Subcutaneous abdominal adipose tissue (tissue), 5 donors: Measurements from ENCODE around the gene MPST.
"Not testable (repeated sequence)": the region's sequence is repeated elsewhere in the genome, so short reads cannot be mapped to it uniquely, and the experiment has no call there.

Experiments
- H3K27ac ChIP-seq: one replicate; pipeline ENCODE4 v1.7.0; 2013; ENCODE audit warnings: low read depth, mild to moderate bottlenecking, inconsistent platforms, low read length, moderate library complexity
- H3K27me3 ChIP-seq, 5 donors: one replicate each; pipeline ENCODE4 v1.7.0; 2013; ENCODE audit warnings: low read length in 5 of 5, inconsistent platforms in 1 of 5; ENCODE audit not compliant: control insufficient read depth in 5 of 5, insufficient read depth in 4 of 5
- H3K36me3 ChIP-seq, 5 donors: one replicate each; pipeline ENCODE4 v1.7.0; 2013; ENCODE audit warnings: low read length in 5 of 5; ENCODE audit not compliant: control insufficient read depth in 5 of 5, insufficient read depth in 5 of 5
- H3K4me1 ChIP-seq, 5 donors: one replicate each; pipeline ENCODE4 v1.7.0; 2013; ENCODE audit warnings: low read length in 5 of 5, mild to moderate bottlenecking in 3 of 5, moderate library complexity in 1 of 5; ENCODE audit not compliant: control insufficient read depth in 5 of 5, insufficient read depth in 5 of 5
- H3K4me3 ChIP-seq, 5 donors: one replicate each; pipeline ENCODE4 v1.7.0; 2013; ENCODE audit warnings: low read length in 5 of 5, low read depth in 1 of 5
- H3K9ac ChIP-seq, 5 donors: one replicate each; pipeline ENCODE4 v1.7.0; 2013; ENCODE audit warnings: low read length in 5 of 5, mild to moderate bottlenecking in 4 of 5, moderate library complexity in 3 of 5
- H3K9me3 ChIP-seq, 5 donors: one replicate each; pipeline ENCODE4 v1.7.0; 2013; ENCODE audit warnings: low read length in 5 of 5; ENCODE audit not compliant: control insufficient read depth in 5 of 5
- donor health status: healthy.
- donor health status: healthy.
- donor health status: healthy.
- donor health status: healthy.
- donor health status: healthy.

MPST gene

GRCh38 chr22:37065180-37065579 lies 45.6 kb downstream of the MPST start:
- Histone ChIP-seq H3K27ac (no peak overlapping the region), H3K9me3 (no peaks in the 10 kb centered on the region), H3K4me1 (peaks cover 0 to 10% (median 4%) of the 10 kb centered on the region in 5 donors), H3K4me3 (no peak overlapping the region), H3K9ac (no peak overlapping the region), H3K36me3 (peaks cover 0 to 15% (median 2%) of the 10 kb centered on the region in 5 donors), H3K27me3 (peaks cover 30 to 44% (median 35%) of the 10 kb centered on the region in 5 donors)

GRCh38 chr22:37065961-37066360 lies 46.4 kb downstream of the MPST start:
- Histone ChIP-seq H3K9ac (no peak overlapping the region), H3K4me3 (no peak overlapping the region), H3K9me3 (no peaks in the 10 kb centered on the region), H3K27me3 (peaks cover 32 to 52% (median 37%) of the 10 kb centered on the region in 5 donors), H3K36me3 (peaks cover 0 to 9% (median 2%) of the 10 kb centered on the region in 5 donors), H3K4me1 (peaks cover 0 to 10% (median 4%) of the 10 kb centered on the region in 5 donors), H3K27ac (no peak overlapping the region)

GRCh38 chr22:37067428-37067827 lies 47.9 kb downstream of the MPST start:
- no peaks in the 10 kb centered on the region for H3K36me3 ChIP-seq
- H3K27me3 ChIP-seq, result peaks cover 28 to 53% (median 37%) of the 10 kb centered on the region in 5 donors
- no peak overlapping the region for H3K4me3 ChIP-seq
- no peak overlapping the region for H3K27ac ChIP-seq
- H3K9ac ChIP-seq, result no peak overlapping the region
- peaks cover 0 to 8% (median 0%) of the 10 kb centered on the region in 5 donors for H3K9me3 ChIP-seq
- H3K4me1 ChIP-seq, result peaks cover 0 to 10% (median 4%) of the 10 kb centered on the region in 5 donors

GRCh38 chr22:37068859-37069258 lies 49.3 kb downstream of the MPST start:
- Histone ChIP-seq H3K4me1 (no peaks in the 10 kb centered on the region), H3K27ac (no peak overlapping the region), H3K36me3 (no peaks in the 10 kb centered on the region), H3K27me3 (peaks cover 31 to 57% (median 37%) of the 10 kb centered on the region in 5 donors), H3K9me3 (peaks cover 0 to 12% (median 0%) of the 10 kb centered on the region in 5 donors), H3K4me3 (no peak overlapping the region), H3K9ac (no peak overlapping the region)

GRCh38 chr22:37069319-37069718 lies 49.8 kb downstream of the MPST start:
- H3K9me3 ChIP-seq, result peaks cover 0 to 12% (median 0%) of the 10 kb centered on the region in 5 donors
- H3K36me3 ChIP-seq, result no peaks in the 10 kb centered on the region
- H3K27ac ChIP-seq, result no peak overlapping the region
- no peak overlapping the region for H3K4me3 ChIP-seq
- no peaks in the 10 kb centered on the region for H3K4me1 ChIP-seq
- peaks cover 34 to 61% (median 40%) of the 10 kb centered on the region in 5 donors for H3K27me3 ChIP-seq
- no peak overlapping the region for H3K9ac ChIP-seq

GRCh38 chr22:37069719-37070118 lies 50.2 kb downstream of the MPST start:
- H3K4me1 ChIP-seq, result no peaks in the 10 kb centered on the region
- no peaks in the 10 kb centered on the region for H3K36me3 ChIP-seq
- H3K27ac ChIP-seq, result no peak overlapping the region
- peaks cover 32 to 64% (median 44%) of the 10 kb centered on the region in 5 donors for H3K27me3 ChIP-seq
- H3K9me3 ChIP-seq, result peaks cover 0 to 12% (median 0%) of the 10 kb centered on the region in 5 donors
- H3K4me3 ChIP-seq, result no peak overlapping the region
- no peak overlapping the region for H3K9ac ChIP-seq

GRCh38 chr22:37070334-37070733 lies 50.8 kb downstream of the MPST start:
- Histone ChIP-seq H3K9ac (no peak overlapping the region), H3K36me3 (no peaks in the 10 kb centered on the region), H3K27ac (no peak overlapping the region), H3K27me3 (peaks cover 32 to 67% (median 47%) of the 10 kb centered on the region in 5 donors), H3K4me1 (no peaks in the 10 kb centered on the region), H3K9me3 (peaks cover 0 to 12% (median 0%) of the 10 kb centered on the region in 5 donors), H3K4me3 (no peak overlapping the region)

- Histone ChIP-seq H3K9me3 (peaks cover 0 to 12% (median 0%) of the 10 kb centered on the region in 5 donors), H3K27me3 (peaks cover 29 to 67% (median 48%) of the 10 kb centered on the region in 5 donors), H3K36me3 (no peaks in the 10 kb centered on the region), H3K9ac (no peak overlapping the region), H3K4me3 (no peak overlapping the region), H3K4me1 (no peaks in the 10 kb centered on the region), H3K27ac (no peak overlapping the region)
Measured at GRCh38 chr22:37070744-37071143, 51.2 kb downstream of the MPST start.

- not testable (repeated sequence) for H3K9ac ChIP-seq, H3K36me3 ChIP-seq, H3K4me1 ChIP-seq, H3K27ac ChIP-seq, H3K4me3 ChIP-seq
- Histone ChIP-seq H3K27me3 (peaks cover 29 to 65% (median 52%) of the 10 kb centered on the region in 5 donors), H3K9me3 (peaks cover 0 to 12% (median 0%) of the 10 kb centered on the region in 5 donors)
Measured at GRCh38 chr22:37071850-37072592, 52.5 kb downstream of the MPST start.

GRCh38 chr22:37072673-37073072 lies 53.1 kb downstream of the MPST start:
- no peak overlapping the region for H3K4me3 ChIP-seq
- peaks cover 25 to 63% (median 50%) of the 10 kb centered on the region in 5 donors for H3K27me3 ChIP-seq
- H3K9me3 ChIP-seq, result peaks cover 0 to 12% (median 0%) of the 10 kb centered on the region in 5 donors
- H3K4me1 ChIP-seq, result no peaks in the 10 kb centered on the region
- no peak overlapping the region for H3K9ac ChIP-seq
- no peaks in the 10 kb centered on the region for H3K36me3 ChIP-seq
- H3K27ac ChIP-seq, result no peak overlapping the region
